ENCODE data around the gene CPD.
"Not testable (repeated sequence)": the region's sequence is repeated elsewhere in the genome, so short reads cannot be mapped to it uniquely, and the experiment has no call there.

CPD gene

DNA sequence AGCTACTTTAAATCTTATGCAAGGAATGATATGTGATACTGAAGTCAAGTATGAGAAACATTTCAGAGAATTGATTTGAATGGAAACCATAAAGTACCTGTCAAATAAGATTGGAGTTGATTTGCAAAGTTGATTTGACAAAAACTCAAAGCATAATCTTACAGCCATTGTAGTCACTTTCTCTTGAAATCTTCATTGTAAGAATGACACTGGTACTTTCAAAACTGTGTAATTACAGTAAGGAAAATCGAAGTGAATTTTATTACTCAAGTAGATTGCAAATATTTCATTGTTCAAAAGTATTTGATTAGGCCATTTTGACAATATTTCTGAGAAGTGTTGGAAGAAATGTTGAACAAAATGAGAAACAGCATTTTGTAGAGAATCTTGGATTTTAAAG is 3.6 kb downstream of the CPD start:
- DNase-seq (ENCODE audit: low read depth, low spot score), result no peak

DNA sequence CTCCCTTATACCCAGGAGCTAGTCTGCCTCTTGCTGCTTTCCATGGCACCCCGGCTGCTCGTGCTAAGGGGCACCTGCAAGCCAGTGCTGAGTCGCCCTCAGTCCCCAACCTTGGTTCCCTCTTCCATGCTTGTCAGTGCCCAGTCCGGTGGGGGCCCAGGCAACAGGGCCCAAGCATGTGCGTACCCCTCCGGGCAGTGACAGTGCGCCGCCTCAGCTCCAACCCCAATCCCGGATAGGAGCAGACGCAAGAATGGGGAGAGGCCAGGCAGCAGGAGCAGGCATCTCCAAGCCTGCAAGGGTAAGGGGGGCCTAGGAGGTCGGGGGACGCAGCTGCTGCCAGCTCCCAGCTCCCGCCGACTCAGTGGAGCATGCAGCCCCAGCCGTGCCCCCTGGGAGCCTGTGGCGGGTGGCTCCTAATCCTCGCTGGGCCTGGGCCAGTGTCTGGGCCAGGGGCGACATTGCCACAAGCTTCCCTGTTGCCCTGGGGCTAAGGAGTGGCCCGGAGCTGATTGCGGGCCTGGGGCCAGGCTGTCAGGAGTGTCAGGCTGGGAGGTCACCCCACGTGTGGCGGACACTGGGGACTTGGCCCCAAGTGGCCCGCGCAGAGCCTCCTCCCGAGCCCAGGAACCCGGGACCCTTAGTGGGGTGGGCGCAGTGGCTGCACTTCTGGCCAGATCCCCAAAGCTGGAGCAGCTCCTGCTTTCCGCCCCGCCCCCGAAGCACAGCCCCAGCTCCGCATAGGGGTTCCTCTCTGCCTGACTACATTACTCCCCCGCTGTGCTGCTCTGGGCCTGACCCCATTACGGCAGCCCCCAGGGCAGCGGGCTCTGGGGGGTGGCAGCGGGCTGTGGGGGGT is 9.8 kb downstream of the CPD start:
- no peak for DNase-seq (ENCODE audit: low read depth, low spot score)

- no peak for DNase-seq (ENCODE audit: low read depth, low spot score)
Observed at GRCh38 chr17:30389756-30390300, 11.1 kb downstream of the CPD start.

GRCh38 chr17:30391534-30391933 is 12.8 kb downstream of the CPD start:
- no peak for DNase-seq (ENCODE audit: low read depth, low spot score)

DNA sequence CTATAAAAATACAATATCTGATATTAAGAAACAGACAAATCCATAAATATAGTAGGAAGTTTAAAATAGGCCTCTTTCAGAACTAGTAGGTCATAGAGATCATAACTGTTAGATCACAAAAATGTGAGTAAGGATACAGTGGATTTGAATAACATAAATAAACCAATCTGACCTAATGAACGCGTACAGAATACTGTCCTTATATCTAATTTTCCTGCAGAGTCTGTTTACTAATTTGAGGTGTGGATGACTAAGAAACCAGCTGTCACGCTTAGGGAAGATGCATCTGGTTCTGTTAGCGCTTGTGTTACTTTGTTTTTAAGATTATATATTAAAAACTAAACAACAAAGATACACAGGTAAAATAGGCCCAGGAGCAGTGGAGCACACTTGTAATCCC is 14.8 kb downstream of the CPD start:
- DNase-seq (ENCODE audit: low read depth, low spot score), result no peak

DNA sequence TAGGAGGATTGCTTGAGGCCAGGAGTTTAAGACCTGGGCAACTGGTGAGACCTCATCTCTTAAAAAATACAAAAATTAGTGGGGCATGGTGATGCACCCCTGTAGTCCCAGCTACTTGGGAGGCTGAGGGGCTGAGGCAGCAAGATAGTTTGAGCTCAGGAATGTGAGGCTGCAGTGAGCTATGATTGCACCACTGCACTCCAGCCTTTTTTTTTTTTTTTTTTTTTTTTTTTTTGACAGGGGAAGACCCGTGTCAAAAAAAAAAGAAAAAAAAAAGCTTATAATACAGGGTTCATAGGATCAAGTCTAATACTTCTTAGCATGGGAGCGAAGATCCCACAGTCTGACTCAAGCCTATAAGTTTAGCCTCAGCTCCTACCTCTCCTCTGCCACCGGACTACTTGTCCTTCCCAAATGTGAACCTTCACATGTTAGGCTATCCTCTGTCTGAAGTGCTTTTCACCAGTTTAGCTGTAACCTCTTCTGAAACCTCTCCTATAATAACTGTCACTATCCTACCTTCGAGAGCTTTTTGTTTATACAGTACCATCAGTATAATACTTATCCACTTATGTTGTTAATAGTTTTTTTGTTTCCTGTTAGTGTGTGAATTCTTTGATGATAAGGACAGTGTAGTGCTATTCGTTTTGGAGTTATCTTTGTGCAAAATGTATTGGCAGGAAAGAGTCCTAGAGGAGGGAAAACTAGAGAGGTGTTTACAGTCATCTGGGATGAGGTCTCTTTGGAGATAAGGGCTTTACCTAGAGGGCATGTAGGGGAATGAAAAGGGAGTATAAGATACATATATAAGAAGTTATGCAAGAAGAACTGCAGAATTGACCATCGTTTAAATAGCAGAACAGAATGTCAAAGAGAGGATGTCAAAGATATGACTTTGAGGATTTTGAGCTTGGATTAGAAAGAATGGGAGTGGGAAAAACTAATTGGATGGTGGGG is 15.5 kb downstream of the CPD start:
- no peak for DNase-seq (ENCODE audit: low read depth, low spot score)

DNA sequence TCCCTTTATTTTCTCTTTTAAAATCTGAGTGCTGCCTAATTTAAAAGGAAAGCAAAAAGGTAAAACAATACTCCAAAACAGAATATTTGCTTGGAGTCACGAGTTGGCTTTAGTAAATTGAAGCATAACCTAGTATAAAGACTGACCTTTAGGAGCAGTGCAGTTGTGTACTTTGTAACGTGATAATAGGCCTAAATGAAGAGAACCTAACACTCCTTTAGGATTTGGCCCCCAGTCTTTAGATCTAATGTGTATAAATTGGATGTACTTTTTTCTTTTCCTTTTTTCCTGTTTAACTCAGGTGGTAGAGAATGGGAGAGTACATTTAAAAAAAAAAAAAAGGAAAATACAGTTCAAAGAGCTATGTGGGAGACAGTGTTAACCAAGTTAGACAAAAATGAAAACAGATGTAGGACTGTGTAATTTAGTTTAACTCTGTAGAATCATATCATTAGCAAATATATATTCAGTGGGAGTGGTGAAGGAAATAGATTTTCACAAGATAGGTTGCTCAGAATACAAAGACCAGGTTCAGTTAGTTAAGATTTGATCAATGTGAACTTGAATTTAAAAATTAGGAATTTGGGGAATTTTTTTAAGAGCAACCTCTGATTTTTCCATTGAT is 16.8 kb downstream of the CPD start:
- no peak for DNase-seq (ENCODE audit: low read depth, low spot score)

- DNase-seq (ENCODE audit: low read depth, low spot score), result no peak
Observed at GRCh38 chr17:30396129-30396528, 17.4 kb downstream of the CPD start.

DNA sequence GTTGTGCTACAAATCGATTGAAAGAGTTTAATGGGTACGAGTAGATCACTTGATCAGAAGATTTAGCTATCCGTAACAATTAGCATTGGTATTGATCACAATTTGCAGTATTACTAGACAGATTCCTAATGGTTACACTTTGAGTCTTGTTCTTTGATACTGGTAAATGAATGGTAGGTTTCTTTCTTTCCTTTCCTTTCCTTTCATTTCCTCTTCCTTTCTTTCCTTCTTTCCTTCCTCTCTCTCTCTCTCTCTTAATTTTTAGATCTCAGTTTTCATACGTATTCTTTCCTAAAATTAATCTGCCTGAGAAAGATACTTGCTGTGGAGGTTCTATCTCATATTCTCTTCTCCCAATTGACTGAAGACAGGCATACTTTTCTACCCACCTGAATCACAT is 17.9 kb downstream of the CPD start:
- DNase-seq (ENCODE audit: low read depth, low spot score), result no peak

DNA sequence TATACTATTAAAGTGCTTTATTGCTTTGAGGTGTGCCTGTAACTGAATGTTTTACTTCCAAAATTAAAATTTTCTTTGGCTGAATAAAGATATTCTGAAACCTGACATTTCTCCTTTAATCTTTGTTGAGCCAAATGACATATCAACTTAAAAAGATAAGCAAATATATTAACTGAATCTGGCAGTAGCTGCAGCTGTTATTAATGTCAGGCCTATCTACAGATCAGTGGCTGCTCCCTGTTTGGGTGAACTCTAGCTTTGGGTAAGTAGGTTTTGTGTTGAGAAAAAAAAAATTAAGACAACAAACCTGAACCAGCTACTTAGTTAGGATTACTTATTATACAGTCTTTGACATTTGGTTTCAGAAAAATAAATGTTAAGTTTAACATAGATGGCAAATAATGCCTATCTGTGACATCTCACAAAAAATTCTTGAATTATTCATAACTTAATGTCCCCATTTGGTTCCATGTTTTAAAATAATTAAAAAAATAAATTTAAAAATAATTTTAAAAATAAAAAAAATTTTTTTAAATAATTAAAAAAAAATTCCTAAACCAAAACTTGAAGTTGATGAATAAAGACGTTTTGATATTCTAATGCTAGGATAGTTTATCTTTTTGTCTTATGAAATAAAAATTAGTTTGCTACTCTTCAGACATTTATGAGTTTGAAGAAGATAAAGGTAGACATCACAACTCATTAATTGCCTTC is 19.8 kb downstream of the CPD start:
- no peak for DNase-seq (ENCODE audit: low read depth, low spot score)

DNA sequence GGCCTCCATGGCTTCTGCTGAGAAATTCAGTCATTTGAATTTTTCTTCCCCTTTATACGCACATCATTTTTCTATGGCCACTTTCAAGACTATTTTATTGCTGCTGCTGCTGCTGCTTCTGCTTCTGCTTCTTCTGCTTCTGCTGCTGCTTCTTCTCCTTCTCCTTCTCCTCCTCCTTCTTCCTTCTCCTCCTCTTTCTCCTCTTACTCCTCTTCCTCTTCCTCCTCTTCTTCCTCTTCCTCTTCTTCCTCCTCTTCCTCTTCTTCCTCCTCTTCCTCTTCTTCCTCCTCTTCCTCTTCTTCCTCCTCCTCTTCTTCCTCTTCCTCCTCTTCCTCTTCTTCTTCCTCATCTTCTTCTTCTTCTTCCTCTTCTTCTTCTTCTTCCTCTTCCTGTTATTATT is 22.4 kb downstream of the CPD start:
- DNase-seq (ENCODE audit: low read depth, low spot score), result no peak

DNA sequence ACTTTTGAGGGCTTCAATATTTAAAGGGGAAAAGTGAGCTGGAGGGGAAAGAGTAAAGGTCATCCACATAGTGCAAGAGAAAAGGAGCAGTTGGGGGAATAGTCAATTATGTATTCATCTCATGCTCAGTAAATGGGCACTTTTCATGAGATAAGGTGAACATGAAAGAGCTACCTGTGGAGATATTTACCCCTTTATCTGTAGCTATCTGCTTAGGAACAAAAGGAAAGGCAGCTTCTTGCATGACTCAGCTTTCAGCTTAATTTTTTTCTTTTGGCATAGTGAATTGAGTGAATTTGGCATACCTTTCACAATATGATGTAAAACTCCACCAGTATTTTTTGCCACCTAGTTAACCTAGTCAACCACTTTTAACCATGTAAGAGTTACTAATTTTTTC is 26.4 kb downstream of the CPD start:
- DNase-seq (ENCODE audit: low read depth, low spot score), result no peak

GRCh38 chr17:30410627-30411026 is 31.9 kb downstream of the CPD start:
- DNase-seq (ENCODE audit: low read depth, low spot score), result not testable (repeated sequence)

- not testable (repeated sequence) for DNase-seq (ENCODE audit: low read depth, low spot score)
Observed at GRCh38 chr17:30412008-30412496, 33.3 kb downstream of the CPD start.

GRCh38 chr17:30413109-30413508 is 34.4 kb downstream of the CPD start:
- no peak for DNase-seq (ENCODE audit: low read depth, low spot score)

DNA sequence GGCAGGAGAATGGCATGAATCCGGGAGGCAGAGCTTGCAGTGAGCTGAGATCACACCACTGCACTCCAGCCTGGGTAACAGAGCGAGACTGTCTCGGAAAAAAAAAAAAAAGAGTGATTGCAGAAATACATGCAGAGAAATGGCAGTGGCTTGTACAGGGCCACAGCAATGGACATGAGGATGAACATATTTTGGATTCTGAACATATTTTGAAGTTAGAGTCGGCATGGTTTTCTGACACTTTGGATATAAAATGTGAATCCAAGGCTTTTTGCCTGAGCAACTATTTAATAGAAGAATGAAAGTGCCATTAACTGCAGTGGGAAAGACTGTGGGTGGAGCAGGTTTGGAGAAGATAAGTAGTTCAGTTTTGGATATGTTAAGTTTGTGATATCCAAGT is 35.8 kb downstream of the CPD start:
- no peak for DNase-seq (ENCODE audit: low read depth, low spot score)

DNA sequence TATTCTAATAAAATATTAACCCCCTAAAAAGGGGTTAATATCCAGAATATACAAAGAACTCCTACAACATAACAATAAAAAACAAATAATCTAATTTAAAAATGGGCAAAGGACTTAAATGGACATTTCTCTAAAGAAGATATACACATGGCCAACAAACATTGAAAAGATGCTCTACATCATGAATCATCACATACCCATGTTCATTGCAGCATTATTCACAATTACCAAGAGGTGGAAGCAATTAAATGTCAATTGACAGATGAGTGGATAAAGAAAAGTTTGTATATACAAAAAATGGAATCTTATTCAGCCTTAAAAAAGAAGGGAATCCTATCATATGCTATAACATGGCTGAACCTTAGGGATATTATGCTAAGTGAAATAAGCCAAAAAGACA is 36.8 kb downstream of the CPD start:
- no peak for DNase-seq (ENCODE audit: low read depth, low spot score)

- not testable (repeated sequence) for DNase-seq (ENCODE audit: low read depth, low spot score)
Observed at GRCh38 chr17:30418070-30418469, 39.3 kb downstream of the CPD start.

DNA sequence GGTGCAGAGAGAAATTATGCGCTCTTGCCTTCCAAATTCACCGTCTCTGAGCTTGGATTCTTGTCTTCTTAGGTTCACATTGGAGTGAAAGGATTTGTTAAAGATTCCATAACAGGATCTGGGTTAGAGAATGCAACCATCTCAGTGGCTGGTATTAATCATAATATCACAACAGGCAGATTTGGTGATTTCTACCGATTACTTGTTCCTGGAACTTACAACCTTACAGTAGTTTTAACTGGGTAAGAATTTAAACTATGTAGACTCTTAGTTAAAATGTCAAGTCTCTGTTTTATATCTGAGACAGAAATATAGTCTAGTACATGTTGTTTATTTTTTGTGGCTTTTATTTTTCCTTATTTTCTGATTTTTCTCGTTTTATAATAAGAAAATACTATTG is 42.9 kb downstream of the CPD start:
- DNase-seq (ENCODE audit: low read depth, low spot score), result no peak

- no peak for DNase-seq (ENCODE audit: low read depth, low spot score)
Observed at GRCh38 chr17:30422171-30422570, 43.4 kb downstream of the CPD start.

DNA sequence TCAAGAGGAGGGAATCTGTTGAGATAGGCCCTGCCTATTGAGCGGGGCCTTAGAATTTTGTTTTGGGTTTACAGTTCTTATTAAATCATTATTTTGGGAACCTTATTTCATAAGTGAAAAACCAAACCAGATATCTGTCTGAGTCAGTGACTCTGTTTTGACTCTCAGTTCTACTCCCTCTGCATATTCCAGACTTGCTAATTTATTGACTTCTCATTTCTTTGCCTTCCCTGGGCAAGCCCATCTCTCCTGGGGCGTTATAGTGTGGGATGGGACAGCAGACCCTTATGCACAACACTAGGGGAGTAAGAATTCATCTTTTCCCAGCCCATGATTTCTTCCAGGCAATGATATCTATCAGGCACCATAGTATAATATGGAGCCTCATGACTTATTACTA is 45.7 kb downstream of the CPD start:
- no peak for DNase-seq (ENCODE audit: low read depth, low spot score)
